Ovary (tissue), 3 donors: ENCODE measurements around the gene CYP4Z1.

Experiments
- EP300 ChIP-seq: sonication (generic); formaldehyde crosslinking; IDR thresholded peaks from one replicate; pipeline ENCODE4 v1.6.1; 2017; ENCODE audit warnings: antibody characterized with exemption
- TF ChIP-seq, protein P1 (sequence below), 3 donors: fragments of 450-650 bp in 2 of 3; fragments of 200-600 bp in 1 of 3; IDR thresholded peaks; one replicate each; pipeline versions ENCODE4 v1.5.1 to v1.8.0; 2016 to 2022; ENCODE audit warnings: antibody characterized with exemption in 3 of 3, mild to moderate bottlenecking in 1 of 3
- donor health status: DM: no; HTN: no; CAD: no.

DNA sequence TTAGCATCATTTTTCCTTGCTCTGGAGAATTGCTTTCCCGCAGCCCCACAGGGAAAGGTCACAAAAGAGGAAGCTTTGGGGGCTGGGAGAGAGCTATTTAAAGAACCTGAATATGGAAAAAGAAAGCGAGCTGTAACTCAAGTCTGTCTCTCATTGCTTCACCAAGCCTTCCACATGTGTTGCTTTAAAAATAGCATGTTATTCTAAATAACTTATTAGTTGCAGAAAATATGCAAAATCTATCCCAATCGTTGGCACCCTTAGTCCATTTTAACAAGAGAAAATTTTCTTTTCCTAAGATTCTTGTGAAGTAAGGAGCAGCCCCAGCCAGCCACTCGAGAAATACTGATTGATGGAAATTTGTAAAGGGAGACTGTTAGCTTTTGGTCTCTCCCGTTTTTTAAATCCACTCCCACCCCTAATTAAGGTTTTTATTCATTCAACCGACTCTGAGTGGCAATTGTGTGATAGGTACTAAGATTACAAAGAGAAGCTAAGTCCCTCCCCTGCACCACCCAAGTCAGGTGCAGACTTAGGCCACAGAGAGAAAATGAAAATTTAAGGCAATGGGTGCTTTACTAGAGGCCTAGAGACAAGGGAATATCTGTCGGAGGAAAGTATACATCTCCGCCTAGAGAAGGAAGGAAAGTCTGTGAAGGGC, 42.8 kb upstream of the CYP4Z1 start:
- TF ChIP-seq, protein P1, sequence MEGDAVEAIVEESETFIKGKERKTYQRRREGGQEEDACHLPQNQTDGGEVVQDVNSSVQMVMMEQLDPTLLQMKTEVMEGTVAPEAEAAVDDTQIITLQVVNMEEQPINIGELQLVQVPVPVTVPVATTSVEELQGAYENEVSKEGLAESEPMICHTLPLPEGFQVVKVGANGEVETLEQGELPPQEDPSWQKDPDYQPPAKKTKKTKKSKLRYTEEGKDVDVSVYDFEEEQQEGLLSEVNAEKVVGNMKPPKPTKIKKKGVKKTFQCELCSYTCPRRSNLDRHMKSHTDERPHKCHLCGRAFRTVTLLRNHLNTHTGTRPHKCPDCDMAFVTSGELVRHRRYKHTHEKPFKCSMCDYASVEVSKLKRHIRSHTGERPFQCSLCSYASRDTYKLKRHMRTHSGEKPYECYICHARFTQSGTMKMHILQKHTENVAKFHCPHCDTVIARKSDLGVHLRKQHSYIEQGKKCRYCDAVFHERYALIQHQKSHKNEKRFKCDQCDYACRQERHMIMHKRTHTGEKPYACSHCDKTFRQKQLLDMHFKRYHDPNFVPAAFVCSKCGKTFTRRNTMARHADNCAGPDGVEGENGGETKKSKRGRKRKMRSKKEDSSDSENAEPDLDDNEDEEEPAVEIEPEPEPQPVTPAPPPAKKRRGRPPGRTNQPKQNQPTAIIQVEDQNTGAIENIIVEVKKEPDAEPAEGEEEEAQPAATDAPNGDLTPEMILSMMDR (IDR thresholded peaks at IDR 0.05), result no peak
- no peak for TF ChIP-seq EP300
